Measurements from ENCODE around the gene GXYLT1. TPM values are rescaled to one million over a fixed set of nuclear protein-coding genes. Genes with fewer than 3 reads are reported as not detected.

GXYLT1 gene
- total RNA-seq, 1 experiment from 2014 or later, result 28.1 TPM

DNA sequence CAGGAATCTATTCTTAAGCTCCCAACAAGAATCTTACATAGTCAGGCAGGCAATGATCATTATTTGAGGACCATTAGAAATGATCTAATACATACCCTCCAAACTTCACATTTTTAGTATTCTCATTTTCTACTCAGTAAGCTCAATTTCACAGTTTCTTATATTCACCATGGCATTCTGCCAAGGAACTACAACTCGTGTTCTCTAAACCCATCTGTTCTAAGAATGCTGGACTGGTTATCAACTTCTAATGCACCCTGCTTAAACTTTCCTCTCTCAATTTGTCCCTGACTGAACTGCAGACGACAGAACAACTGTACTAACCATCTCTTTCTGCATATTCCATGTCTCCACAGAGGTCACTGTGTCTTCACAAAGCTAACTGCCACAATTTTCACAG, 58.6 kb downstream of the GXYLT1 start:
- H3K4me1 Mint-ChIP-seq (ENCODE audit: low read depth, unreplicated experiment), result no peaks in the 10 kb centered on the region
- no peaks in the 10 kb centered on the region for H3K9me3 Mint-ChIP-seq (ENCODE audit: unreplicated experiment)

DNA sequence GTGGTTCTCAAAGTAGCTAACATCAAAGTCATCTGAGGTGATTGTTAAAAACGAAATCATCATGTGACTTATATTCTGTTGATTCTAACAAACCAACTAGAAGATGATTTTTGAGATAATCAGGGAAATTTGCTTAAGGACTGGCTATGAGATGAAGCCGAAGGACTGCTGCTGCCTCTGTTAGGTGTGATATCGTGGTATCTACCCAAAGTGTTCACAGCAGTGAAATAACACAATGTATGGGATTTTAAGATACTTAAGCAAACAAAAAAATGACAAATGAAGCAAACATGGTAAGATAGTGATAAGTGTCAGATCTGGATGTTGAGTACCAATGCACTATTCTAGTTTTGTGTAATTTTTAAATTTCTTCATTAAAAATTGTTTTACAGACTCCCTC, 59.1 kb downstream of the GXYLT1 start:
- H3K36me3 Mint-ChIP-seq (ENCODE audit: insufficient read depth, unreplicated experiment), result no peaks in the 10 kb centered on the region
- no peaks in the 10 kb centered on the region for H3K4me1 Mint-ChIP-seq (ENCODE audit: low read depth, unreplicated experiment)
- no peak overlapping the region for H3K4me3 Mint-ChIP-seq (ENCODE audit: unreplicated experiment)
- H3K27me3 ChIP-seq (replicated peaks; ENCODE audit: control insufficient read depth, insufficient read depth, low read length), result no peaks in the 10 kb centered on the region
- H3K9me3 ChIP-seq, result no peaks in the 10 kb centered on the region
- no peaks in the 10 kb centered on the region for H3K4me1 ChIP-seq
- no TSS peak for BruUV-seq (replicated peaks)
- no peaks in the 10 kb centered on the region; the same call in 1 of the 2 replicates for H3K36me3 ChIP-seq (ENCODE audit: control insufficient read depth, insufficient read depth, low read length)
- no peak overlapping the region for H3K27ac Mint-ChIP-seq (ENCODE audit: unreplicated experiment)
- H3K4me3 ChIP-seq (ENCODE audit: low read depth, low read length), result no peak overlapping the region
- POLR2A ChIA-PET, result no interaction called here
- no peak for TF ChIP-seq CTCF (IDR thresholded peaks at IDR 0.05; ENCODE audit: insufficient read depth in 1 of 2, low read depth in 1 of 2, low read length in 1 of 2, severe bottlenecking in 1 of 2, unreplicated experiment in 1 of 2)
- DNase-seq, result no peak
- no peaks in the 10 kb centered on the region for H3K27me3 Mint-ChIP-seq (ENCODE audit: insufficient read depth, unreplicated experiment)
- CTCF ChIA-PET, result no interaction called here
- H3K9me3 Mint-ChIP-seq (ENCODE audit: unreplicated experiment), result no peaks in the 10 kb centered on the region
- intact Hi-C loops (cut with micrococcal nuclease; ENCODE audit: unreplicated experiment), result no loop called here

More for the DNA sequence above, 58.6 kb downstream of the GXYLT1 start:
- intact Hi-C loops (cut with micrococcal nuclease; ENCODE audit: unreplicated experiment), result no loop called here
- Mint-ChIP-seq H3K36me3 (ENCODE audit: insufficient read depth, unreplicated experiment) (no peaks in the 10 kb centered on the region), H3K4me3 (ENCODE audit: unreplicated experiment) (no peak overlapping the region), H3K27me3 (ENCODE audit: insufficient read depth, unreplicated experiment) (no peaks in the 10 kb centered on the region), H3K27ac (ENCODE audit: unreplicated experiment) (no peak overlapping the region)
- Histone ChIP-seq H3K4me3 (ENCODE audit: low read depth, low read length) (no peak overlapping the region), H3K4me1 (no peaks in the 10 kb centered on the region), H3K27me3 (replicated peaks; ENCODE audit: control insufficient read depth, insufficient read depth, low read length) (no peaks in the 10 kb centered on the region), H3K9me3 (no peaks in the 10 kb centered on the region), H3K36me3 (ENCODE audit: control insufficient read depth, insufficient read depth, low read length) (no peaks in the 10 kb centered on the region; the same call in 1 of the 2 replicates)
- no peak for TF ChIP-seq CTCF (IDR thresholded peaks at IDR 0.05; ENCODE audit: insufficient read depth in 1 of 2, low read depth in 1 of 2, low read length in 1 of 2, severe bottlenecking in 1 of 2, unreplicated experiment in 1 of 2)
- BruUV-seq (replicated peaks), result no TSS peak
- ChIA-PET POLR2A (no interaction called here), CTCF (interaction anchor here (0.5 kb wide), 1 partner anchor 40 kb away, joined by 3 read pairs; no protein-coding TSS in a partner anchor)
- no peak for DNase-seq

DNA sequence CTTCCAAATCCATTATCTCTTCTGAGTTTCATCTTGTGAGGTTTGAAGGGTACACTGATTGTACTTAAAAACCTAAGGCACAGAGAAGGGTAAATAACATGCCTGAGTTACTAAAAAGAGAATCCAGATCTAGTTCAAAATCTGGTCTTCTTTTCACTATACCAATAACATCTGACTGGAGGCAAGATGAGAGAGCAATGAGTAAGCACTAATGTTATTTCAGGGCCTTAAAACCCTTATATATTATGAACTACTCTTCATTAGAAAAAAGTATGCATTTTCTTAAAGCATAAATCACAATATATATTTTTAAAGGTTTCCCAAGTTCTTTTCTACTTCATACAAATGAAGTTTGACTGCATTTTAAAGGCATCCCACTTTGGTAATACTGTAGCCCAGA, 60.2 kb downstream of the GXYLT1 start:
- CTCF ChIA-PET, result no interaction called here
- Mint-ChIP-seq H3K4me1 (ENCODE audit: low read depth, unreplicated experiment) (no peaks in the 10 kb centered on the region), H3K36me3 (ENCODE audit: insufficient read depth, unreplicated experiment) (no peaks in the 10 kb centered on the region), H3K27me3 (ENCODE audit: insufficient read depth, unreplicated experiment) (no peaks in the 10 kb centered on the region), H3K27ac (ENCODE audit: unreplicated experiment) (no peak overlapping the region), H3K9me3 (ENCODE audit: unreplicated experiment) (no peaks in the 10 kb centered on the region), H3K4me3 (ENCODE audit: unreplicated experiment) (no peak overlapping the region)
- BruUV-seq (replicated peaks), result no TSS peak
- DNase-seq, result no peak
- no peak for TF ChIP-seq CTCF (IDR thresholded peaks at IDR 0.05; ENCODE audit: insufficient read depth in 1 of 2, low read depth in 1 of 2, low read length in 1 of 2, severe bottlenecking in 1 of 2, unreplicated experiment in 1 of 2)
- intact Hi-C loops (cut with micrococcal nuclease; ENCODE audit: unreplicated experiment), result no loop called here
- no peaks in the 10 kb centered on the region for H3K9me3 ChIP-seq
- H3K36me3 ChIP-seq (ENCODE audit: control insufficient read depth, insufficient read depth, low read length), result no peaks in the 10 kb centered on the region; the same call in 1 of the 2 replicates
- no peaks in the 10 kb centered on the region for H3K4me1 ChIP-seq
- H3K4me3 ChIP-seq (ENCODE audit: low read depth, low read length), result no peak overlapping the region
- no peaks in the 10 kb centered on the region for H3K27me3 ChIP-seq (replicated peaks; ENCODE audit: control insufficient read depth, insufficient read depth, low read length)
- POLR2A ChIA-PET, result no interaction called here

All from Caco-2 (cell line).